Right forelimb (tissue), 1 donor: ENCODE measurements around the gene KLHL29.

ENCODE experiments used
- DNase-seq: peaks from one replicate; pipeline ENCODE4 v3.0.0-alpha.2; 2018

The KLHL29 gene

GRCh38 chr2:23599006-23599405 is 214.0 kb downstream of the KLHL29 start:
- no peak for DNase-seq

DNA sequence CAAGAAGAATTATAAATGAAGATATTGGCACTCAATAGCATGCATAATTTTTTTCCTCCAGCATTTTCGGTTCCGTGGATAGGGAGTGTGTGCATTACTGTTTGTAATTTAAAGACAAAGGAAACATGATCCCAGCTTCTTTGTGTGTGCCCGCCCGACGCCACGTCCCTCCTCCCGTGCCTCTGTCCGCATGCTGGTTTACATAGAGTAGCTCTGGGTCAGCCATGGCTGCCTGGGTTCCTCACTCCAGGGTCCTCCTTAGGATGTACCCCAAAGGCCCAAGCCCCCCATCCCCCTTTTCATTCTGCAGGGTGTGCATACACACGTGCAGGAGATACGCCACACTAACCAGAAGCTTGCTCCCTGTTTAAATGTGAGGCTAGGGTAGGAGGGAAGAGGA is 214.7 kb downstream of the KLHL29 start:
- DNase-seq, result no peak

DNA sequence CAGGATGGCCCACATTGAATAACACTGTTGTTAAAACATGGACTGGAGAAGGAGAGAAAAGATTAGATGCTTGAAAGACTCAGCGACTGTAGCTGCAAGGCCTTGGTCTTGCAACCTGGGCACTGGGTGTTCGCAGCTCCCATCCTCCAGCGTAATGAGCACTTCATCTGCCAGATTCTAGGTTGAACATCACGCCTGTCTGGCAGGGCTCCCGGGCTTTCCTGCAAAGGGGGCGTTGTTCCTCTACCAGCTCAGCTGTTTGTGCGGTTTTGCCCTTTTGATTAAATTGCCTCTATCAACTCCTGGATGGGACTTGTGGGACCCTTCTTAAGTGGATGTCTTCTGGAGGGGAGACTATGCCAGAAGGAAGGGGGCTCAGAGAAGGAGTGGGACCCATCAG is 215.4 kb downstream of the KLHL29 start:
- no peak for DNase-seq

DNA sequence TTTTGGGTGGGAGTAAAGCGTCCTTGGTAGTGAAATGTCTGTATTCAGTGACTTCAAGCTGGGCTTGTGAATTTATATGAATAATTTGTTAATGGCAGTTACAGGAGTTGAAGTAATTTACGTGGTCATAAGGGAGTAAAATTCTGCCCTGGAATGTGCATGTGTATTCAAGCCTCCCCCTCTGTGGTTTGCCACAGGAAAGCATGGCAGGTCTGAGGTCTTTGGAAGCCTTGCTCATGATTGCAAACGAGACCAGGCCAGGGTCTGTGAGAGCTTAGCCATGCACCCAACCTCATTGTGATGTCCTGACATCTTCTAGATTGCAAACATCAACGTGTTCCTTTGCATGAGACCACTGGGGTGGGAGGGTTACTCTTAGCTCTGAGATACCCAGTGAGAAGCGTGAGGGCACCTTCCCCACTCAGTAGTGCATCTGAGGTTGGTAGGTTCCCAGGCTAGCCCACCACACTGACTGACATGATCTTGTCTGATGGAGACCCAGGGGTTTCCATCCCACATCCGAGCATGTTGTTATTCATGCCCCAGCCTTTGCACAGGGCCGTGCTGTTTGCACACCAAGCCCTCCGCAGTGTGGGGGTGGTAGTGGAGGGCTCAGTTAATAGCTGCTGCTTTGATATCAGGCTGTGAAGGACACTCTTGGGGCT is 216.5 kb downstream of the KLHL29 start:
- DNase-seq, result no peak

DNA sequence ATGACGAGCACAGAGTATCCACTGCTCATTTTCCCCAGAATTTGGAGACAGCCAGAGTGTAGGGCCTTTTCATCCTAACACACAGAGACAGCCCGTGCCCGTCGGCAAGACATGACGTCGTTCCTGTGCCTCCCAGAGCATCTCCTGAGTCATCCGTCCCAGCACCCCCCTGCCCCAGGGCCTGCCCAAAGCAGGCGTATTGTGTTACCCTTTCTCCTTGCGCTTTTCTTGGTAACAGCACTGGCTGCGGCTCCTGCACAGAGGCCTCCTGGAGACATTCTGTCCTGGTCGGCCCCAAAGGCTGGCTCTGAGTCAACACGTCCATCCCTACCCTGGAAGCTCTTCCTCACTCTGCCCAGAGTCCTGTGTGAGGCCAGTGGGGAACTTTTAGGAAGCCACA is 217.1 kb downstream of the KLHL29 start:
- DNase-seq, result peak; percentile 58

GRCh38 chr2:23603156-23603555 is 218.2 kb downstream of the KLHL29 start:
- DNase-seq, result no peak

DNA sequence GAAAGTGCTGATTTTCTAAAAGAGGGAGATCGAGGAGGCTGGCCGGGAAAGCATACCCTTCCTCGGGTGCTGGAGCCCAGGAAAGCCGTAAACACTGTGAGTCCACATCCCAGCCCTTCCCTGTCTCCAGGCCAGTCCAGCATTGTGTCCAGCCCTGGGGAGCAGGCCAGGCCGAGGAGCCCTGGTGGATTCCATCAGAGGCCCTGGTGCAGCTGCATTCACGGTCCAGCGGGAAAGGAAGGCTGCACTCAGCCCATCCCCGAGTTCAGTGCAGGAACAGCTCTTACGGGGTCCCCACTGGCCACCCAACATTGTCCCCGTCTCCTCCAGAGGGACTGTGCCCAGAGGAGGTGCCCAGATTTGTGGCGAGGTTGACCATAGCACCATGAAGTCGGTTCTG is 218.6 kb downstream of the KLHL29 start:
- peak; percentile 29 for DNase-seq

DNA sequence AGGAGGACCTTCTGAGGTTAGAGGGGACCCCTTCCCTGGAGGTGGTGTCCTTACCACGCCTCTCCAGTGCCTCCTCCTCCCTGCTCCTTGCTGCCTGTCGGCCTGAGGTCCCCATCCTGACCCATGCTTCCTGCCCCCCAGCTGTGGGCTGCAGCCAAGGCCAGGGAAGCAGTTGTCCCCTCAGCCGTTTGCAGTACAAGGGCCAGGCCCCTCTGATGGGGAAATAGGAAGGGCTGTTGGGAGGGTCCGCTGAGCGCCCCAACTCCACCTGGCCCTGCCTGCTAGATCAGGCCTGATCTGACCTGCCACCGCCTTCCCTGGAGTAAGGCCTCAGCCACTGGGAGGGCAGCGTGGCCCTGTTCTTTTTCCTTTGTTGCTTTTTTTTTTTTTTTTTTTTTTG is 219.8 kb downstream of the KLHL29 start:
- DNase-seq, result peak; percentile 22

GRCh38 chr2:23605236-23605635 is 220.3 kb downstream of the KLHL29 start:
- DNase-seq, result no peak

DNA sequence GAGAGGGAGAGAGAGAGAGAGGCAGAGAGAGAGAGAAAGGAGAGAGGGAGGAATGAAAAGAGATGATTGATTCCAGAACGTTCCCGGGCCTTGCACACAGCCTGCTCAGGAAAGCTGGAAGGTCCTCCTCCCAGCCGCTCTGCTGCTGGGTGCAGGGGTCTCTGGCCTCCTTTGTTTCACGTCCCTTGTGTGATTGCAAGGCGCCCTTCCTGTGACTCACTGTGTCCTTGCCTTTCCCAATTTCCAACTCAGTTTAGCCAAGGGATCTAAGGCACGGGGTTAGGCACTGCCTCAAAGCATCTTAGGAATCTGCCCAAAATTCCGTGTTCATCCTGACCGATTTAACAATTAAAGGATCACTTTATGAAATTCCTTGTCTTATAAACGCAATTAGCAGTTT is 221.2 kb downstream of the KLHL29 start:
- no peak for DNase-seq

DNA sequence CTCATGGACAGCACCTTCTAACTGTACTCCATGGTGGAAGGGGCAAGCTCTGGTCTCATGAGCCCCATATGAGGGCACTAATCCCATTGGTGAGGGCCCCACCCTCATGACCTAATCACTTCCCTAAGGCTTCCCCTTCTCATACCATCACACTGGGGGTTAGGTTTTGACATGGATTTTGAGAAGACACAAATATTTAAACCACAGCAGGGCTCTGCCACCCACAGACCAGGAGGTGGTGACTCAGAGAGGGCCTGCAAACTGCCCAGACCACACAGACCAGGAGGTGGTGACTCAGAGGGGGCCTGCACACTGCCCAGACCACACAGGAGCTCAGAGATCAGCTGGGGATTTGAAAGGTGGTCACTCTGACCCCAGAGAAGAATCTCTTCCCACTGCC is 222.0 kb downstream of the KLHL29 start:
- DNase-seq, result no peak

GRCh38 chr2:23607925-23608324 is 222.9 kb downstream of the KLHL29 start:
- no peak for DNase-seq

GRCh38 chr2:23609254-23609653 is 224.3 kb downstream of the KLHL29 start:
- DNase-seq, result peak; percentile 9

DNA sequence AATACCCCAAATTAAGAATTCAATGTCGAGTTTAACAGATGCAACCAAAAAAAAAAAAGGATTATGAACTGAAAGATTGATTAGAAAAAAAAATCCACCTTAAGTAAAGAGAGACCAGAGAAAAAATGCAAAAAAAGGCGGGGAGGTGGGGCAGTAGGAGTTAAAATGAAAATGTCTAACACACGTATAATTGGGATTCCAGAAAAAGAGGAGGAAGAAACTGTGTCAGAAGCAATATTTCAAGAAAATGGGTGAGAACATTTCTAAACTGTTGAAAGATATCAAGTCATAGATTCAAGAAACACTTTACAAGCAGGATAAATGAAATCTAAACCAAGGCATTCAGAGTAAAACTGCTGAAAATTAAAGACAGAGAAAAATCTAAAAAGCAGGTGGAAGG is 226.9 kb downstream of the KLHL29 start:
- DNase-seq, result no peak

GRCh38 chr2:23614701-23615100 is 229.7 kb downstream of the KLHL29 start:
- peak; percentile 43 for DNase-seq

DNA sequence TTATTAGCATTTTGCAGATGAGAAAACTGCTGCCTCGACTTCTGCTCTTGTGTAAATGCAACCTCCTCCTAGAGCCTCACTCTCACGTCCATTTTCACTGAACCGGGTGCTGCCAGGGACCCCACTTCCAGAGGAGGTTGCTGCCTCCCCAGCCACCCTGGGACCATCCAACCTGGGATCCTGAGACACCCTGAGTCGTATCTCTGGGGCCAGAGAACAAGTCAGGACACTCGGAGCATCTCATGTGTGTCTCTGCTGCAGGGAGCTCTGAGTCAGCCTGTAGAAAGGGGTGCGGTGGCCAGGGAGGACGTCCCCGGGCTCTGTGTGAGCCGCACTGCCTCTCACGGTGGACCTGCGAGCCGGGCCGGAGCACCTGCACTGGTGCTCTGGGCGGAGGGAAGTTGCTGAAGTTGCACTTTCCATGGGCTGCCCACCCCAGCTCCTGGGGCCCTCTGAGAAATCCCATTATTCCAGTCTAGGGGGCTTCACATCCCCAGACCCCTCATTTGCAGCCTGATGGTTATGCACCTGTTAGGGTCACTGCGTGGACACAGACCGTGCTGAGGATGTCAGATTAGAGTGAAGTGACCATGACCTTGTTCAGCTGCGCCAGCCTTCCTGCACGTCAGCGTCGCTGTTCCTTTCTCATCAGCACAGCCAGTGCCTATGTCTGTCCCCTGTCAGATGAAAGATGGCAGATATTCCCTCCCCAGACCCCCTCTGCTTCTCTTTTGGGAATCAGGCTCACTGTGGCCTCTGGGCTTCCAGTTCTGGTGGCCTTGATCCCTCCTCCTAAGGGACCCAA is 230.4 kb downstream of the KLHL29 start:
- DNase-seq, result peak; percentile 19

DNA sequence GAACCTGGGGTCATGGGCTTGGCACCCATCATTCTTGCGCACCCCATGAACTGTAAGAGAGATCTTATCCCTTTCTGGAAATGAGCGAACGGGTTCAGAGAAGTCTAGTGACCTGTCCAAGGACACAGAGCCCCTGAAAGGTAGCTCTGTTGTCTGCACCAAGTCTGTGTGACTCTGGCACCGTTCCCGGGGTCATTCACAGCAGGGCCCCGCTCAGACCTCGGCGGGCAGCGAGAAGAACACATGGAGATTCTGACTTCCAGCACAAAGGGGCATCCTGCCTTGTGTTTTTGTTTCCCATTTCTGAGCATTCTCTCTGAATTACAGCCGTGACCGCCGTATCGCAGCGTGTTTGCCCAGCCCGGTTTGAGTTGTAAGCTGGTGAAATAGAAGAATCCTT is 231.7 kb downstream of the KLHL29 start:
- peak; percentile 44 for DNase-seq

GRCh38 chr2:23617167-23617810 is 232.3 kb downstream of the KLHL29 start:
- peak; percentile 63 for DNase-seq

DNA sequence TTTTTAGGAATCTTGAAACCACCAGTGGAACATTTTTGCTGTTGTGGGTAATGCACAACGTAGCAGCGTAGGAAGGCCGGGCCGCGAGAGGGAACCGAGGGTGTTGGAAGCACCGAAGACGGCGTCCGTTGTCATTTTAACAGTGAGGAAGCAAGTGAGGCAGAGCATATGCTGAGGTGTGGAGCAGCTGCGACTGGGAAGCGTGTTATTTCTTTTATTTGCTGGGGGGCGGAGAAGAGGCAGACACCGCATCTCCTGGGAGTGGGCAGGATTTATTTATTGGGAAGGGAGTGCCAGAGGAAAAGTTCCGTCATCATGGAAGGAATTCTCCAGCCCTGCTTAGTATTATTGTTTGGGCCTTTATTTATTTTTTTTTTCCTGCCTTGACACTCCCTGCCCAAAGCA is 232.8 kb downstream of the KLHL29 start:
- DNase-seq, result peak; percentile 83

GRCh38 chr2:23618265-23618664 is 233.3 kb downstream of the KLHL29 start:
- no peak for DNase-seq

GRCh38 chr2:23618794-23619530 is 234.0 kb downstream of the KLHL29 start:
- peak; percentile 43 for DNase-seq

DNA sequence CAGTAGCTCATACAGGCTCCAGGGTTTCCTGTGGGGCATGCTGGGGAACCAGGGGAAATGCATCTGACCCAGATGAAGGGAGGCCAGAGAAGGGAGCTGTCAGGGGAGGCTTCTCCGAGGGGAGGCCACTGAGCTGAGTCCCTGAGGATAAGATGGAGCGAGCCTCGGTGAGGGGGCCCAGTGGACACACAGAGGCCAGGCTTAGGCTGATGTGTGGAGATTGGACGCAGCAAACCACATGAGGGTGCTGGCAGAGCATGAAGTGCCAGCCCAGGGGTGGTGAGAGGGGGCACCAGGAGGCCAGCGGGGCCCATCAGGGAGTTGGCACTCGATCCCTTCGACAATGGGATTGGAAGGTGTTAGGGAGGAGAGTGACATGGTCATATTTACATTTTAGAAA is 235.0 kb downstream of the KLHL29 start:
- DNase-seq, result peak; percentile 34

DNA sequence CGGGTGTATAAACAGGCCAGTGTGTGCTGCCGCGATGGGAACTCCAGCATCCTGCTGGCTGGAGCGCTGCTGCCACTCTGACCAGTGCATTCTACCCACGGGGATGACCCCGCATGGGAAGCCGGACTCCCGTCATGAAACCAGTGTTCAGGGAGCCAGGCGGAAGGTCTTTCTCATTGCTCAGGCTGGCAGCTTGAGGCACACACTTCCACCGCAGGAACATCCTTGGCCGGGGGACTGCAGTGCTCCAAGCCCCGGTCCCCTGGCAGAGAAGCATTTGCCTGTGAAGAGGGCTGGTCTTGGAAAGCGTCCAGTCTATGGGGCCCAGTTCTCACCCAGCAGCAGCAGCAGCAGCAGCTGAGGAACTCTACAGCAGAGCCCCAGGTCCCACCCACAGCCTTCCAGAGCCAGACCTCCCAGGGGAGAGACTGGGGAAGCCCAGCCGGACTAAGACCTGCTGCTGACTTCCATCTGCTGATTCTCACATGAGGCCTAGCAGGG is 235.9 kb downstream of the KLHL29 start:
- peak; percentile 62 for DNase-seq
